Measurements from ENCODE around the gene PAX5.

The PAX5 gene

GRCh38 chr9:36986468-36987408 lies 47.3 kb downstream of the PAX5 start:
- H3K79me2 ChIP-seq (ENCODE audit: insufficient read depth, low read depth) = no peaks in the 10 kb centered on the region
- no peak overlapping the region for H3K4me2 ChIP-seq
- no peaks in the 10 kb centered on the region for H3K36me3 ChIP-seq (ENCODE audit: insufficient read depth)

DNA sequence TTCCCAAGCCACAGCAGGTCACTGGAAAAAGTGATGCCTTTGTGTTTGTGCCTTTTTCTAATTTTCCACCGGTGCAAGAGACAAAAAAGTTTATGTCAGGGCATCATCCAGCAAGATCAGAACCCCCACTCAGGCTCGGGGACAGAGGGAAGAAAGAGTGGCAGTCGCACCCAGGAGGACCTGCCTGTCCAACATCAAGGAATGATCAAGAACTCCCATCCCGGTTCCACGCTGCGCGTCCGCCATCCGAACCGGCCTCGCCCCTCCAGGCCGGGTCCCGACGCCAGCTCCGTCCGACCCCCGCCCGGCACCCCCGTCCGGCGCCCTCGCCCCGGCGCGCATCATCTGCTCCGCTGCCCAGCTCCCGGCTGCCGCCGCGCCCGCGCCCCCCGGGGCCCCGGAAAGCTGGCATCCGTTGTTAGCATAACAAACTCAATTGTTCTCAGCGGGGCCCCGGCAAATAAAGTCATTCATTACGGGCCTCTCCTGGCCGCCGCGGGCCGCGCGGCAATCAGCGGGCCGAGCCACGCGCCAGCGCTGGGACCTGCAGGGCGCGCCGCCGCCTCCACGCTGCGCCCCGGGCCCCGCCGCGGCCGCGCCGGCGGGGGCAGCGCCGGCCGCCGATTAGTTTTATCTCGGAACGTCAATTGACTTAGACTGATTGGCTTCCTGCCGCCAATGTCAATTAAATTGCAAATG lies 48.1 kb downstream of the PAX5 start:
- Histone ChIP-seq H3K79me2 (ENCODE audit: insufficient read depth, low read depth) (no peaks in the 10 kb centered on the region), H3K9ac (no peak overlapping the region), H3K27me3 (ENCODE audit: insufficient read depth, low read depth) (no peaks in the 10 kb centered on the region; the same call in 1 of the 2 replicates), H4K20me1 (ENCODE audit: insufficient read depth) (no peaks in the 10 kb centered on the region), H3K4me1 (ENCODE audit: low read depth, poor library complexity, severe bottlenecking) (no peaks in the 10 kb centered on the region), H3K36me3 (ENCODE audit: insufficient read depth) (no peaks in the 10 kb centered on the region), H2AFZ (ENCODE audit: low read depth) (no peak overlapping the region), H3K27ac (no peak overlapping the region), H3K4me2 (no peak overlapping the region), H3K4me3 (IDR thresholded peaks at IDR 0.05; ENCODE audit: insufficient read depth, low read depth, low read length) (no peak overlapping the region)
- TF ChIP-seq, protein P1, sequence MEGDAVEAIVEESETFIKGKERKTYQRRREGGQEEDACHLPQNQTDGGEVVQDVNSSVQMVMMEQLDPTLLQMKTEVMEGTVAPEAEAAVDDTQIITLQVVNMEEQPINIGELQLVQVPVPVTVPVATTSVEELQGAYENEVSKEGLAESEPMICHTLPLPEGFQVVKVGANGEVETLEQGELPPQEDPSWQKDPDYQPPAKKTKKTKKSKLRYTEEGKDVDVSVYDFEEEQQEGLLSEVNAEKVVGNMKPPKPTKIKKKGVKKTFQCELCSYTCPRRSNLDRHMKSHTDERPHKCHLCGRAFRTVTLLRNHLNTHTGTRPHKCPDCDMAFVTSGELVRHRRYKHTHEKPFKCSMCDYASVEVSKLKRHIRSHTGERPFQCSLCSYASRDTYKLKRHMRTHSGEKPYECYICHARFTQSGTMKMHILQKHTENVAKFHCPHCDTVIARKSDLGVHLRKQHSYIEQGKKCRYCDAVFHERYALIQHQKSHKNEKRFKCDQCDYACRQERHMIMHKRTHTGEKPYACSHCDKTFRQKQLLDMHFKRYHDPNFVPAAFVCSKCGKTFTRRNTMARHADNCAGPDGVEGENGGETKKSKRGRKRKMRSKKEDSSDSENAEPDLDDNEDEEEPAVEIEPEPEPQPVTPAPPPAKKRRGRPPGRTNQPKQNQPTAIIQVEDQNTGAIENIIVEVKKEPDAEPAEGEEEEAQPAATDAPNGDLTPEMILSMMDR (conservative IDR thresholded peaks at IDR 0.05; ENCODE audit: low read depth, low read length) = no peak

More at GRCh38 chr9:36986468-36987408, 47.3 kb downstream of the PAX5 start:
- H3K27ac ChIP-seq = no peak overlapping the region
- H3K27me3 ChIP-seq (ENCODE audit: insufficient read depth, low read depth) = no peaks in the 10 kb centered on the region; the same call in 1 of the 2 replicates
- no peak overlapping the region for H2AFZ ChIP-seq (ENCODE audit: low read depth)
- H3K4me3 ChIP-seq (IDR thresholded peaks at IDR 0.05; ENCODE audit: insufficient read depth, low read depth, low read length) = no peak overlapping the region
- H4K20me1 ChIP-seq (ENCODE audit: insufficient read depth) = no peaks in the 10 kb centered on the region
- no peak overlapping the region for H3K9ac ChIP-seq
- H3K4me1 ChIP-seq (ENCODE audit: low read depth, poor library complexity, severe bottlenecking) = no peaks in the 10 kb centered on the region
- TF ChIP-seq, protein P1 (conservative IDR thresholded peaks at IDR 0.05; ENCODE audit: low read depth, low read length) = no peak

GRCh38 chr9:36985061-36985768 lies 48.9 kb downstream of the PAX5 start:
- no peak overlapping the region for H3K9ac ChIP-seq
- no peaks in the 10 kb centered on the region for H3K36me3 ChIP-seq (ENCODE audit: insufficient read depth)
- TF ChIP-seq, protein P1 (conservative IDR thresholded peaks at IDR 0.05; ENCODE audit: low read depth, low read length) = no peak
- no peak overlapping the region for H3K27ac ChIP-seq
- H3K4me1 ChIP-seq (ENCODE audit: low read depth, poor library complexity, severe bottlenecking) = no peaks in the 10 kb centered on the region
- H3K27me3 ChIP-seq (ENCODE audit: insufficient read depth, low read depth) = no peaks in the 10 kb centered on the region; the same call in 1 of the 2 replicates
- H3K4me3 ChIP-seq (IDR thresholded peaks at IDR 0.05; ENCODE audit: insufficient read depth, low read depth, low read length) = no peak overlapping the region
- H4K20me1 ChIP-seq (ENCODE audit: insufficient read depth) = no peaks in the 10 kb centered on the region
- H3K79me2 ChIP-seq (ENCODE audit: insufficient read depth, low read depth) = no peaks in the 10 kb centered on the region
- H3K4me2 ChIP-seq = no peak overlapping the region
- no peak overlapping the region for H2AFZ ChIP-seq (ENCODE audit: low read depth)

DNA sequence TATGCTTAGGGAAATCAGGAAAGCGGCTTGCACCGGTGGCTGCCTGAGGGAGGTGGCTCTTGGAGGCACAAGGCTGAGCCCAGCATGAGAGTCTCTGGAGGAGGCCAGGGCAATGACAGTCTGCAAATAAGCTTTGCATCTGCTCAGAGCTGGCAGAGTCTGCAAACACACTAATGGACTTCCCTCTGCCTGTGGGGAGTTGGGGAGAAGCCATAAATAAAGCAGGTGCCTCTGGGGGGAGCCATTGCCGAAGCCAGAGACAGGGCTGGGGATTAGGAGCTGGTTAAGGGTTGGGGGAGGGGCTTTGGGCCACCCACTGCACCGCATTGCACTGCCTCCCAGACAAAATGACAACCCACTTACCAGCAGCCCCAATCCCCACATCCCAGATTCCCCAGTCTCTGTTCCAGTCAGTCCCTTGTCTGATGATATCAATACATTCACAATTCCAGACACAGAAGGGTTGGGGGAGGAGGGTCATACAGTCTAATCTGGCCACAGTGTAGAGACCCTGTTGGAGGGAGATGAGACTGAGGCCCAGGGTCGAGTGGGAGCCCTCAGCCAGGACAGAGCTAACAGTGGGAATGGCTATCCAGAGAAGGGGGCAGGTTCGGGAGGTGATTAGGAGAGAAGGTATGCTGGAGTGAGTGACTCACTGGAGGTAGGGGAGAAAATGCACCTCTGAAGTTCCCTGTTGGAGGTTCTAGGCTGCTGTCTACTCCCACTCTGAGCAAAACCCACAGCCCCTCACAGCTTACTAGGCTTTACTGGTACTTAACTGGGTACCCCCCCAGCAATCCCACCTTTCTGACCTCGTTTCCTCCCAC lies 53.7 kb downstream of the PAX5 start:
- H3K4me3 ChIP-seq (IDR thresholded peaks at IDR 0.05; ENCODE audit: insufficient read depth, low read depth, low read length) = no peak overlapping the region
- H3K36me3 ChIP-seq (ENCODE audit: insufficient read depth) = no peaks in the 10 kb centered on the region
- no peaks in the 10 kb centered on the region for H3K79me2 ChIP-seq (ENCODE audit: insufficient read depth, low read depth)
- no peak overlapping the region for H3K27ac ChIP-seq
- H3K4me2 ChIP-seq = no peak overlapping the region
- TF ChIP-seq, protein P1 (conservative IDR thresholded peaks at IDR 0.05; ENCODE audit: low read depth, low read length) = no peak
- H3K4me1 ChIP-seq (ENCODE audit: low read depth, poor library complexity, severe bottlenecking) = no peaks in the 10 kb centered on the region
- H3K9ac ChIP-seq = no peak overlapping the region
- no peaks in the 10 kb centered on the region for H4K20me1 ChIP-seq (ENCODE audit: insufficient read depth)
- no peaks in the 10 kb centered on the region for H3K27me3 ChIP-seq (ENCODE audit: insufficient read depth, low read depth)
- no peak overlapping the region for H2AFZ ChIP-seq (ENCODE audit: low read depth)

Measured in KMS-11 (cell line).